SJSA1 (cell line): ENCODE data around the gene RIMBP2. TPM values are rescaled to one million over a fixed set of nuclear protein-coding genes. Genes with fewer than 3 reads are reported as not detected.
"Not testable (repeated sequence)": the region's sequence is repeated elsewhere in the genome, so short reads cannot be mapped to it uniquely, and the experiment has no call there.

Source experiments
- DNase-seq, 2 experiments: peaks; one replicate each; pipeline ENCODE4 v3.0.0-alpha.2; 2015 to 2020; ENCODE audit warnings: low spot score in 2 of 2, low read depth in 1 of 2
- H3K27ac ChIP-seq: fragments of 250-450 bp; sonication (Bioruptor Pico); 2 replicates; pipeline ENCODE4 v1.5.1; 2020; ENCODE audit warnings: mild to moderate bottlenecking, moderate library complexity
- H3K27me3 ChIP-seq: fragments of 250-450 bp; sonication (Bioruptor Pico); replicated peaks from 2 replicates; pipeline ENCODE4 v1.5.1; 2020; ENCODE audit warnings: mild to moderate bottlenecking, moderate library complexity
- H3K36me3 ChIP-seq: fragments of 250-450 bp; sonication (Bioruptor Pico); 2 replicates; pipeline ENCODE4 v1.5.1; 2020; ENCODE audit warnings: mild to moderate bottlenecking
- H3K4me1 ChIP-seq: fragments of 250-450 bp; sonication (Bioruptor Pico); replicated peaks from 2 replicates; pipeline ENCODE4 v1.6.1; 2021; ENCODE audit warnings: mild to moderate bottlenecking
- H3K4me3 ChIP-seq: fragments of 250-450 bp; sonication (Bioruptor Pico); 2 replicates; pipeline ENCODE4 v1.5.1; 2020; ENCODE audit warnings: mild to moderate bottlenecking
- H3K9me3 ChIP-seq: fragments of 250-450 bp; sonication (Bioruptor Pico); replicated peaks from 2 replicates; pipeline ENCODE4 v1.5.1; 2020; ENCODE audit warnings: mild to moderate bottlenecking
- total RNA-seq: library from RNA; depleted of rRNA; stranded (reverse); fragments of >200 nt; shearing (Covaris generic); gene quantifications from 2 replicates; pipeline ENCODE4 v1.2.3, GENCODE V29; 2014

RIMBP2 gene
- total RNA-seq, 1 experiment from 2014 or later, result 0.16 TPM

DNA sequence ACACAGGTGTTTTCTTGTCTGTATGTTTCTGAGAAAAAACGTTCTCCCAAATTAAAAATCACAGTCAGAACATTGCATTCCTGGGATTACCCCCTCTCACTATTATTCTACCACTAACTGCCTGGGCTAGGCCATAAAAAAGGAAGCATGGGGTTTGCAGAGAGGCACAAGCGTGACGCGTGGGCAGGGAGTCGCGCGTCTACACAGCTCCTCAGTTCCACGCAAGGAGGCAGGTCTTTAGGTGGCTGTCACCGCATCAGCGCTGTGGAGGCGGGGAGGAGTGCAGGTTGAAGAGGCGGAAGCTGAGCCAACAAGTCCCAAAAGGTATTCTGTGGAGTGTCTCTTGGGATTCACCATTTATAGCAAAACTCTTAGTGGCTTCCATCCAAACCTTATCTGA is 109.9 kb downstream of the RIMBP2 start:
- no peak for DNase-seq
- Histone ChIP-seq H3K36me3 (no peaks in the 10 kb centered on the region), H3K27ac (no peak overlapping the region), H3K4me3 (no peak overlapping the region), H3K27me3 (no peaks in the 10 kb centered on the region), H3K4me1 (no peaks in the 10 kb centered on the region), H3K9me3 (no peaks in the 10 kb centered on the region)

DNA sequence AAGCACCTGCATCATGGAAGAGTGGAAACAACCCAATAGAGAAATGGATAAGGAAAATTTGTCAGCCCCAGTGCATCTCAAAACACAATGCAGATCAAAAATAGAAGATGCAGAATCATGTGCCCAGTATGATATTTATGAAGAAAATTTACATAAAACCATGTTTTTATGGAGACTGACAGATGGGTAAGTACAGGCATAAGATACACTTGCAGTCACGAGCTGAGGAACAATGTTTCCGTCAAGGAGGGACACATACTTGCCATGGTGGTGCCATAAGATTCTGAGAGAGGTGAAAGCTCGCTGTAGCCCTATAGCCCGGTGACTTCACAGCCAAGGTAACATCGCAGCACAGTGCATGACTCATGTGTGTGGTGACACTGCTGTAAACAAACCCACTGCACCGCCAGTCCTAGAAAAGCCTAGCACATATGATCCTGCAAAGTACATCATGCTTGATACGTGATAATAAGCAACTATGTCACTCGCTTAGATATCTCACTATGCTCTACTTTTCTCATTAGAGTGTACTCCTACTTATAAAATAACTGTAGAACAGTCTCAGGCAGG is 112.6 kb downstream of the RIMBP2 start:
- H3K9me3 ChIP-seq, result no peaks in the 10 kb centered on the region
- H3K27ac ChIP-seq, result no peak overlapping the region
- DNase-seq, result no peak
- no peak overlapping the region for H3K4me3 ChIP-seq
- H3K36me3 ChIP-seq, result no peaks in the 10 kb centered on the region
- no peaks in the 10 kb centered on the region for H3K4me1 ChIP-seq
- H3K27me3 ChIP-seq, result no peaks in the 10 kb centered on the region

DNA sequence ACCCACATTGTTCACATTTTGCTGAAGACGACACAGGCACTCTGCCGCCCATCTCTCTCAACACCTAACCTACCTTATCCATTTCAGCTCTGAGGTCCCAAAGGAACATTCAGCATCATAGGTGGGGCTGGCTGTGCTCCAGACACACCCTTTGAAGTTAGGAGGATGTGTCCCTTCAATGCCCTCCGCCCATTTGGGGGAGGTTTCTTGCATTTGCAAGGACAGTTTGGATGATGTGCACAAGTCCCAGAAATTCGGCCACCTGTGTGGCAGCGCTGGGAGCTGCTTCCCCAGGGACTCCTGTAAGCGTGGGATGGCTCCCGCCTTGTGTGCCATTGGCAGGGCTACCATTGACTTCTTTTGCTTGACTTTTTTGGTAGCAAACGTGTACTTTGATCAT is 113.8 kb downstream of the RIMBP2 start:
- Histone ChIP-seq H3K27me3 (no peaks in the 10 kb centered on the region), H3K9me3 (no peaks in the 10 kb centered on the region), H3K4me1 (no peaks in the 10 kb centered on the region), H3K27ac (no peak overlapping the region), H3K36me3 (no peaks in the 10 kb centered on the region), H3K4me3 (no peak overlapping the region)
- DNase-seq, result no peak

DNA sequence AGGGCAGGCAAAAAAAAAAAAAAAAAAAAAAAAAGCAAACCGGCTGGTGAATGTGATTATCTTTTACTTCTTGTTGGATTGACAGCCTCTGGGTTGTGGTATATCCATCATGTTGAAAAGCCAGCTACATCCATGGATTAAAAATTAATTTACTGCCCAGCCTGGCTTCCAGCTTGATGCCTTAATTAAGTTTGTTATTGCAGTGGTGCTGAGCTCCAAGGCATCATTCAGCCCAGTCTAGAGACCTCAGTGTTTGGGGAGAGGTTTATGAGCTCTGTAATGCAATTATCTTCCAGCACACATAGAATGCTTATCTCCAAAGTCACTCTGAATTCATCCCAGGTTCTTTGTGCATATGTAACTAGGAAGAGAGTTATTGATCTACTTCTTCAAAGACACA is 114.8 kb downstream of the RIMBP2 start:
- no peaks in the 10 kb centered on the region for H3K36me3 ChIP-seq
- H3K27ac ChIP-seq, result no peak overlapping the region
- H3K4me1 ChIP-seq, result no peaks in the 10 kb centered on the region
- H3K9me3 ChIP-seq, result no peaks in the 10 kb centered on the region
- no peak for DNase-seq
- no peaks in the 10 kb centered on the region for H3K27me3 ChIP-seq
- no peak overlapping the region for H3K4me3 ChIP-seq

DNA sequence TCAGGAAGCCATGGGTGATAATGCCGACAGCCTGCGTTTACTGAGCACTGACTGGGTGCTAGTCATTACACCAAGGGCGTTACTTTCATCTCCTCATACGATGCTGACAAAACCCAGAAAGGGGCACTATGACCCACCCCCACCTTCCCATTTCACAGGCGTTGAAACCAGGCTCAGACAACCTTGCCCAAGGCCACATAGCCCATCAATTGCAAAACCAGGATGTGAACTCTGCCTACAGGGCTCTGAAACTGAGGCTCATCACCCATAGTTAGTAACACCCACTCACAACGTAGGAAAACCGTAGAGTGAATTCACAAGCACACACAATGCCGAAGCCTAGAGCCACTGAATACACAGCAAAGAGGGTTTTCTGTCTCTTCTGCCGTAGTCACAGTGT is 119.9 kb downstream of the RIMBP2 start:
- H3K4me1 ChIP-seq, result no peaks in the 10 kb centered on the region
- no peaks in the 10 kb centered on the region for H3K27me3 ChIP-seq
- H3K9me3 ChIP-seq, result no peaks in the 10 kb centered on the region; the same call in 1 of the 2 replicates
- no peaks in the 10 kb centered on the region for H3K36me3 ChIP-seq
- no peak for DNase-seq
- H3K4me3 ChIP-seq, result no peak overlapping the region
- no peak overlapping the region for H3K27ac ChIP-seq

DNA sequence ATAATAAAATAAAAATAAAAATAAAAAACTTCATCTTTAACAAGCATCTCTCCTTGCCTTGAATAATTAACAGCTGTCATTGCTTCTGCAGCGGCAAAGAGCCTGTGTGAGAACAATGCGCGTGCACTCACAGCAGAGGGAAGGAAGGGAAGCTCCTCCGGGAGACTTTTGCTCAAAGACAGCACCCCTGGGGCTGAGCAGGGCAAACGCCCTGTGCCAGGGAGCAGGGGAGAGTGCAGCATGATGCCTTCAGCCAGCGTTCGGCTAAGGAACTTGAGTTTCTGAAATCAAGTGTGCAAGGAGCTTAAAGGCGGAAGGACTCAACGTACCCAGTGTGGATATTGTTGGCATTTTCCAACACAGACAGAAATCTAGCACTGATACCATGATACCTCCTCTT is 120.5 kb downstream of the RIMBP2 start:
- no peak for DNase-seq
- no peaks in the 10 kb centered on the region for H3K36me3 ChIP-seq
- no peak overlapping the region for H3K27ac ChIP-seq
- no peaks in the 10 kb centered on the region for H3K4me1 ChIP-seq
- no peaks in the 10 kb centered on the region for H3K27me3 ChIP-seq
- H3K4me3 ChIP-seq, result no peak overlapping the region
- H3K9me3 ChIP-seq, result no peaks in the 10 kb centered on the region; the same call in 1 of the 2 replicates

DNA sequence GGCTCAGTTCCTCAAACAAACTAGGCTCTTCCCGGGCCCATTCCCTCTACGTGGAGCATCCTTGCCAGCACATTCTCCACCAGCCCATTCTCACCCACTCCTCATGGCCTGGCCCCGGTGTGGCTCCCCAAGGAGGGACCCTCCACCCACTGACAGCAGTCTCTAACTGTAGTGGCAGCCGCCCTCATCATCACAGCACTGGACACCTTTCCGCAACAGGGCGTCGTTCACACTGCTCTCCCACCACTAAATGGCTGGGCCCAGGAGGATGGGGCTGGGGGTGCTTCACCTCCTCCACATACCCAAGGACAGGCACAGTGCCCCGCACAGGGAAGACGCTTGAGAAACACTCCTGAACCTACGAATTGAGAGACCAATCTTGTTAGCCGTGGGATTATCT is 123.0 kb downstream of the RIMBP2 start:
- Histone ChIP-seq H3K4me1 (no peaks in the 10 kb centered on the region), H3K27ac (no peak overlapping the region), H3K9me3 (no peaks in the 10 kb centered on the region; the same call in 1 of the 2 replicates)

DNA sequence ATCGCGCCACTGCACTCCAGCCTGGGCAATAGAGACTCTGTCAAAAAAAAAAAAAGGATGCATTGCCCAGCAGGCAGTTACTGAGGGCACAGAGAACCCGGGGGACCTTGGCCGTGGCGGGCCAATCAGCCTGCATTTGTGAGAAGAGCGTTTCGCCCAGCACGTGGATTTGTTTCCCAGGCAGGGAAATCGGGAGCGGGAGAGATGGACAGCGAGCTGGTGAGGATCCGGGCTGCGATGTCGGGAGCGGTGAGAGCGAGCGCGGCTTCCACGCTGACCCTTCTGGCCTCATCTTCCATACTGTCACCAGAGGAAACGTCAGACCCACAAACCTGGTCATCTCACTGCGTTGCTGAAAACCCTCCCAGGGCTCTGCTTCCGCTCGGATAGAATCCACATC is 123.5 kb downstream of the RIMBP2 start:
- Histone ChIP-seq H3K4me1 (no peaks in the 10 kb centered on the region), H3K36me3 (no peaks in the 10 kb centered on the region), H3K9me3 (no peaks in the 10 kb centered on the region; the same call in 1 of the 2 replicates), H3K4me3 (no peak overlapping the region), H3K27me3 (no peaks in the 10 kb centered on the region), H3K27ac (no peak overlapping the region)
- DNase-seq, result no peak

More for the DNA sequence above, 123.0 kb downstream of the RIMBP2 start:
- Histone ChIP-seq H3K27me3 (no peaks in the 10 kb centered on the region), H3K4me3 (no peak overlapping the region), H3K36me3 (no peaks in the 10 kb centered on the region)
- no peak for DNase-seq

DNA sequence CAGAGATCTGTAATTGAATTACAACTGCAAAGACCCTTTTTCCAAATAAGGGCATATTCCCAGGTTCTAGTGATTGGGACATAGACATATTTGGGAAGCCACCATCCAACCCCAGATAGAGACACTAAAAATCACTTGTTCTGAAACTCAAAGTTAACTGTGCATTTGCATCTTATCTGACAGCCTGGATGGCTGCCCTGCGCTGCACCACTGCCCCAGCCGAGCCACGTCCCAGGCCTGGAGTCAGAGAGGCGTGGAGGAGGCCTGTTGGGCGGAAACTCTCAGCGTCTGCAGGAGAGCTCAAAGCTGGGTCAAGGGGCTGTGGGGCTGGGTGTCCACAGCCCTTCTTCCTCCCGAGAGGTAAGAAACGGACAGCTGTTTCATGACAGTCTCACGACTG is 124.4 kb downstream of the RIMBP2 start:
- Histone ChIP-seq H3K4me1 (no peaks in the 10 kb centered on the region), H3K27me3 (no peaks in the 10 kb centered on the region), H3K36me3 (no peaks in the 10 kb centered on the region), H3K9me3 (no peaks in the 10 kb centered on the region; the same call in 1 of the 2 replicates), H3K27ac (no peak overlapping the region), H3K4me3 (no peak overlapping the region)
- DNase-seq, result no peak

DNA sequence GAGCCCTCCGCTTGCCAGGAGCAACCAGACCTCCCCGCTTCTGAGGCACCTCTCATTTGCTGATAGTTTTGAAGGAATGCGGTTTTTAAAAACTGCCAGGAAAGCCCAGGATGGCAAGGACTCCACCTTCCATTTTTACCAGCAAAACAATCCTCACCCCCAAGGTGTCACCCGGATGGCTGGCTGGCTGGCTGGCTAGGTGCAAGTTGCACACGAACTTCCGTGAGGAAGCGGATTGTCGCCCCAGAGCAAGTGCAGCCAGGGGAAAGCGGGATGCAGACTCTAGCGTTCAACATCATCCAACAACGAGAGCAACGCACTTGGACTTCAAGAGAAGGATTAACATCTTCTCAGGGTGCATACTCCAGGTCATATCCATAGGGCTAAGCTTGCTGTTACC is 125.4 kb downstream of the RIMBP2 start:
- no peaks in the 10 kb centered on the region for H3K4me1 ChIP-seq
- no peak overlapping the region for H3K4me3 ChIP-seq
- no peaks in the 10 kb centered on the region; the same call in 1 of the 2 replicates for H3K9me3 ChIP-seq
- H3K36me3 ChIP-seq, result no peaks in the 10 kb centered on the region
- H3K27ac ChIP-seq, result no peak overlapping the region
- no peak for DNase-seq
- H3K27me3 ChIP-seq, result no peaks in the 10 kb centered on the region

DNA sequence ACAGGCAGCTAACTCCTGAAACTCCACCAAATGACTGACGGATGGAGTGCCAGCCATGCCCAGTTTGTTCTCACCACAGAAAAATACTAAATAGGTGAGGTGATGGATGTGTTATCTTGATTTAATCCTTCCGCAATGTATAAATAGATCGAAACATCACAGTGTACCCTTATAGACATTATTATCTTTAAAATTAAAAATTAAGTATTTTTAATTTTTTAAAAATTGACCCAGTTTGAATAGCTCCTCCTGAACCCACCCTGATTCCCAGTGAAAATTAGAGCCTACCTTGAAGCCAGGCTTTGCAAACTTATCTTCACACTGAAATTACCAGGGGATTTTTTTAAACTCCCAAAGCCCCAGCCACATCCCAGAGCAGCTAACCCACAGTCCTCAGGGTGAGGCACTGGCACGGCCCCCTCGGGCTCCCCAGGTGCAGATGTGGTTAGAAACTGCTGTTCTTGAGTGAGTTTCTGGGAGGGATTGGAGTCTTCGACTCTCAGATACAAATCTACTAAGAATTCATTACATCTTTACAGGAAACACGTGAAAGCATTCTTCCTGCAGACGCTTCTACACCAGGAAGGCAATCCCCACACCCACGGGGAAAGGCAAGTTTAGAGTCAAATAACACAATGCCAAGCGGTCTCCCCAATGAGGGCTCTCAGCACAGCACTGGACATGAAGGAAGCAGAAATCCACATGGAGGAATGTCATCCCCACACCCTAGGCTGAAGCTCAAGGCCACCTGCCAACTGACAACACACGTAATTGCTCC is 126.4 kb downstream of the RIMBP2 start:
- H3K27ac ChIP-seq, result no peak overlapping the region
- no peaks in the 10 kb centered on the region; the same call in 1 of the 2 replicates for H3K9me3 ChIP-seq
- H3K4me3 ChIP-seq, result no peak overlapping the region
- no peaks in the 10 kb centered on the region for H3K27me3 ChIP-seq
- H3K36me3 ChIP-seq, result no peaks in the 10 kb centered on the region
- no peaks in the 10 kb centered on the region for H3K4me1 ChIP-seq
- DNase-seq, result no peak

DNA sequence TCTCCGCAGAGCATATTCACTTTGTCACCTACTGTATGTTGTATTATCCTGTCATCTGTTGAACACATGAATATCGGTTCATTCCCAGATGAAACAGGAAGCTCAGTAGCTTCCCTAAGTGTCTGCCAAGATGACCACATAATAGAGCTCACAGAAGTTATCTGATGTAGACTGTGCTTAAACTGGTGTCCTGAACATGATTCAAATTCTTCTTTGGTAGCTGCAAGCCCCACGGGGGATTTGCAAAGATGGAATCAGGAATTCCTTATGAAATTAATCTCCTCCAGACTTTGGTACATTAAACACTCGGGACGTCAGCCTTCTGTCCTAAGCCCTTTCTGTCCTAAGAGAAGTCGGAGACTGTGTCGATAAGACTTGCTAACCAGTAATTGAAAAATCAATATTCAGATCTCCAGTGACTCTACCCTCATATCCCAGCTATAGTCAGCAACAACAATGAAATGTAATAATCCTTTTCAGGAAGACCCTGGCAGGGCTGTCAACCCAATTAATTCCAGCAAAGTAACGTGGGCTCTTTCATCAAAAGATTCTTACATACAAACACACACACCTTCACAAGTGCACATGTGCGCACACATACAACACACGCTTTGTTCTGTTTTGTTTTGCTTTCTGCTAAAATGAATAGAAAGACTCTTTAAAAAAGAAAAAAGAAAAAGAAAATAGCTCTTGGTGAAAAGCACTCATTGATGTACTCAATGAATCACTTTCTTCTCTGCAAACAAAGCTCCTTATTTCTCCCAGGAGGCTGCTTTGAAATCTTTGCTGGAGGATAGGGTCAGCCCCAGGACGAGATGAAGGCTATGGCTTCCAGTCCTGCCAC is 127.2 kb downstream of the RIMBP2 start:
- no peaks in the 10 kb centered on the region for H3K36me3 ChIP-seq
- no peak for DNase-seq
- no peaks in the 10 kb centered on the region for H3K9me3 ChIP-seq
- no peaks in the 10 kb centered on the region for H3K4me1 ChIP-seq
- no peak overlapping the region for H3K4me3 ChIP-seq
- H3K27ac ChIP-seq, result no peak overlapping the region
- H3K27me3 ChIP-seq, result no peaks in the 10 kb centered on the region

DNA sequence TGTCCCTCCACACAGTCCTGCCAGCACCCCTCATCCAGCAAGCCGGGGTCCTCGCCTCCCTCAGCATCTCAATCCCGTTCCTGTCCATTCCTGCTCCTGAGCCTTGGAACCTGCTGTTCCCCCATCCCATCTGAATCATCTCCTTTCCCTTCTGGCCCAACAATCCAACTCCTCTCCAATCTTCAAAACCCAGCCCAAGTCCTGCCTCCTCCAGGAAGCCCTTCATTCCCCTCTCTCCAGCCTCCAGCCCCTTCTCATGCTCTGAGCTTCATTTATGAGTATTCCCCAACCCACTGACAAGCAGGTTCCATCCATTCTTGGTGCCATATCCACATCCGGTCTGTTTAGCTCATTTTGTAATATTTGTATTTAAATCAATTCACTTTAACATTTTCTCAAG is 128.1 kb downstream of the RIMBP2 start:
- H3K4me1 ChIP-seq, result no peaks in the 10 kb centered on the region
- H3K4me3 ChIP-seq, result no peak overlapping the region
- H3K36me3 ChIP-seq, result no peaks in the 10 kb centered on the region
- H3K9me3 ChIP-seq, result no peaks in the 10 kb centered on the region
- H3K27ac ChIP-seq, result no peak overlapping the region
- no peaks in the 10 kb centered on the region for H3K27me3 ChIP-seq
- no peak for DNase-seq

DNA sequence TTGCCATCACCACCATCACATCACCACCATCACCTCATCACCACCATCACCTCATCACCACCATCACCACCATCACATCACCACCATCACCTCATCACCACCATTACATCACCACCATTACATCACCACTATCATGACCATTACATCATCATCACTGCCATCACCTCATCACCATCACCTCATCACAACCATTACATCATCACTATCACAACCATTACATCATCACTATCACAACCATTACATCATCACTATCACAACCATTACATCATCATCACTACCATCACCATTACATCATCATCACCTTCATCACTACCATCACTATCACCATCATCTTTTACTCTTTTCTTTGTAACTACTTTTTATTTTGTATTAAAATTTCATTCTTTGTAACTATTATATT is 131.6 kb downstream of the RIMBP2 start:
- not testable (repeated sequence) for H3K27ac ChIP-seq, H3K4me1 ChIP-seq, H3K27me3 ChIP-seq, H3K36me3 ChIP-seq, H3K9me3 ChIP-seq, H3K4me3 ChIP-seq, DNase-seq
